Measurements from ENCODE around the gene LBX1. TPM values are rescaled to one million over a fixed set of nuclear protein-coding genes. Genes with fewer than 3 reads are reported as not detected.

Gene LBX1
- total and polyA plus RNA-seq, 2 of the 4 experiments (the other 2 are of a cell fraction), result not detected

DNA sequence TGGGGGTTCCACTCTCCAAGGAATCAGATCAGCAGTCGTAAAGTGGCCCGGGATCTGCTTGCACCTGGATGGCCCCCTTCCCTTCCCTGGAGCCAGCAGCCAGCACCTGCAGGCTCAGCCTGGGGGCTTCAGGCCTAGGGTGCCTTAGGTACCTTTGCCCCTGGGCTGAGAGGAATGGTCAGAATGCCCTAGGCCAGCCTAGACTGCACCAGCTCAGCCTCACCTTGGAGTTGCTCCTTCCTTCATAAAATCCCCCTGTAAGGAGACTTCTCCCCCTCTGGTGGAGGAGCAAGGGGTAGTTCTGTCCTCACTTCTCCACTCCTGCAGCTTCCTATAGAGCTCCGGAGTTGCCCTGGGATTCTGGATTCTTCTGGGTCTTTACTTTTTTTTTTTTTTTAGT, 32.4 kb upstream of the LBX1 start:
- no peak for ATAC-seq (ENCODE audit: low read depth)

More for the DNA sequence above, 32.4 kb upstream of the LBX1 start:
- WGBS, 2 experiments (ENCODE audit: extremely low coverage in 2 of 2, insufficient read length in 1 of 2), result no CpG with 5 or more reads among the region's 3 CpGs
- H3K4me2 ChIP-seq (ENCODE audit: low read depth, low read length), result no peak overlapping the region
- in situ Hi-C loops (cut with MboI; ENCODE audit: low sequenced_read_pairs), result no loop called here
- H3K9ac ChIP-seq (ENCODE audit: low read depth, low read length), result no peak overlapping the region
- H2AK9ac ChIP-seq (replicated peaks; ENCODE audit: low read depth, low read length, poor library complexity), result no peak overlapping the region
- H3K9me3 ChIP-seq (ENCODE audit: control insufficient read depth, insufficient read depth, low read length), result peaks cover 5% of the 10 kb centered on the region
- BruUV-seq (replicated peaks), result no TSS peak
- H2BK15ac ChIP-seq (ENCODE audit: low read depth, low read length), result no peak overlapping the region
- no peaks in the 10 kb centered on the region for H3K9me1 ChIP-seq (ENCODE audit: insufficient read depth, low read length)
- no peaks in the 10 kb centered on the region; the same call in 1 of the 2 replicates for H4K20me1 ChIP-seq (ENCODE audit: insufficient read depth, low read length)
- no peak for TF ChIP-seq SMC3 (IDR thresholded peaks at IDR 0.05; ENCODE audit: low read depth, low read length)
- TF ChIP-seq RCOR1 (IDR thresholded peaks at IDR 0.05; ENCODE audit: insufficient replicate concordance, low read length), result no peak
- no peak for TF ChIP-seq MAZ (IDR thresholded peaks at IDR 0.05; ENCODE audit: borderline replicate concordance, low read depth, low read length)
- TF ChIP-seq POLR2A (IDR thresholded peaks at IDR 0.05; ENCODE audit: low read depth, low read length), result no peak
- TF ChIP-seq MXI1 (IDR thresholded peaks at IDR 0.05; ENCODE audit: borderline replicate concordance, low read depth, low read length), result no peak
- TF ChIP-seq RAD21 (IDR thresholded peaks at IDR 0.05; ENCODE audit: low read length), result no peak
- no peak for DNase-seq
- intact Hi-C loops (cut with micrococcal nuclease), result no loop called here
- H4K5ac ChIP-seq (ENCODE audit: low read depth, low read length), result no peak overlapping the region
- no peaks in the 10 kb centered on the region for H3K4me1 ChIP-seq (ENCODE audit: control insufficient read depth, insufficient read depth, low read length)
- no peak overlapping the region for H4K8ac ChIP-seq (ENCODE audit: low read depth in 2 of 2, low read length in 2 of 2)
- POLR2A ChIA-PET (ENCODE audit: unreplicated experiment), result no interaction called here
- dilution Hi-C loops (cut with HindIII; ENCODE audit: low sequenced_read_pairs, unreplicated experiment), result no loop called here
- peaks cover 53% of the 10 kb centered on the region for H3K27me3 ChIP-seq (ENCODE audit: control insufficient read depth, insufficient read depth, low read length)
- no peak overlapping the region for H3K23ac ChIP-seq (ENCODE audit: low read depth, low read length)
- no peak overlapping the region for H3K27ac ChIP-seq (ENCODE audit: insufficient read depth, low read length)
- CTCF ChIA-PET, result no interaction called here
- no peaks in the 10 kb centered on the region for H3K79me1 ChIP-seq (ENCODE audit: low read depth in 1 of 2, low read length in 2 of 2)
- H2AFZ ChIP-seq (replicated peaks; ENCODE audit: low read length, poor library complexity), result no peak overlapping the region
- H2AK5ac ChIP-seq (ENCODE audit: low read depth, low read length), result no peak overlapping the region
- no peak overlapping the region for H3K4ac ChIP-seq (ENCODE audit: low read depth, low read length)
- H2BK120ac ChIP-seq (ENCODE audit: low read depth, low read length), result no peak overlapping the region
- H4K91ac ChIP-seq (ENCODE audit: insufficient read depth, low read depth, low read length), result no peak overlapping the region
- no peaks in the 10 kb centered on the region for H3K36me3 ChIP-seq (ENCODE audit: control insufficient read depth, insufficient read depth, low read length)
- no peak overlapping the region for H3K18ac ChIP-seq (ENCODE audit: low read depth, low read length)
- no peak overlapping the region for H2BK20ac ChIP-seq (ENCODE audit: low read depth, low read length)
- no peak overlapping the region for H3K14ac ChIP-seq (replicated peaks; ENCODE audit: low read depth, low read length)
- no peak overlapping the region for H3K56ac ChIP-seq (ENCODE audit: extremely low read depth, insufficient read depth, low read length)
- H3K4me3 ChIP-seq (ENCODE audit: insufficient read depth, low read depth, low read length), result no peak overlapping the region
- no peak overlapping the region for H2BK5ac ChIP-seq (ENCODE audit: low read depth, low read length, poor library complexity, severe bottlenecking)

All from IMR-90 (cell line).